GM21528 (cell line): ENCODE measurements around the gene NCAPH2.

Source experiments
- ATAC-seq: cut with Tn5 transposase; IDR thresholded peaks from one replicate; pipeline ENCODE4 v1.9.1; 2021; ENCODE audit warnings: mild to moderate bottlenecking, moderate library complexity; ENCODE audit not compliant: unreplicated experiment, low FRiP score

Gene NCAPH2

DNA sequence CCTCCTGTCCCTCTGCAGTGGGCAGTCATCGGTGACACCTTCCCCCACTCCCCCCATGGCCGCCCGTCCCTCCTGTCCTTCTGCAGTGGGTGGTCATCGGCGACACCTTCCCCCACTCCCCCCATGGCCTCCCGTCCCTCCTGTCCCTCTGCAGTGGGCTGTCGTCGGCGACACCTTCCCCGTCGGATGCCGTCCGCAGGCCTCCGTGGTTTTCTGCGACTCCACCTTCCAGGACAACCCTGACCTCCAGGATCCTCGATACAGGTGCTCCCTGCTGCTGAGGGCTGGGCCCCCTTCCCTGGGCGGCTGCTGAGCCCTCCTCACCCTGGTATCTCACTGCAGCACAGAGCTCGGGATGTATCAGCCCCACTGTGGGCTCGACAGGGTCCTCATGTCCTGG, 19.1 kb upstream of the NCAPH2 start:
- ATAC-seq = no peak

DNA sequence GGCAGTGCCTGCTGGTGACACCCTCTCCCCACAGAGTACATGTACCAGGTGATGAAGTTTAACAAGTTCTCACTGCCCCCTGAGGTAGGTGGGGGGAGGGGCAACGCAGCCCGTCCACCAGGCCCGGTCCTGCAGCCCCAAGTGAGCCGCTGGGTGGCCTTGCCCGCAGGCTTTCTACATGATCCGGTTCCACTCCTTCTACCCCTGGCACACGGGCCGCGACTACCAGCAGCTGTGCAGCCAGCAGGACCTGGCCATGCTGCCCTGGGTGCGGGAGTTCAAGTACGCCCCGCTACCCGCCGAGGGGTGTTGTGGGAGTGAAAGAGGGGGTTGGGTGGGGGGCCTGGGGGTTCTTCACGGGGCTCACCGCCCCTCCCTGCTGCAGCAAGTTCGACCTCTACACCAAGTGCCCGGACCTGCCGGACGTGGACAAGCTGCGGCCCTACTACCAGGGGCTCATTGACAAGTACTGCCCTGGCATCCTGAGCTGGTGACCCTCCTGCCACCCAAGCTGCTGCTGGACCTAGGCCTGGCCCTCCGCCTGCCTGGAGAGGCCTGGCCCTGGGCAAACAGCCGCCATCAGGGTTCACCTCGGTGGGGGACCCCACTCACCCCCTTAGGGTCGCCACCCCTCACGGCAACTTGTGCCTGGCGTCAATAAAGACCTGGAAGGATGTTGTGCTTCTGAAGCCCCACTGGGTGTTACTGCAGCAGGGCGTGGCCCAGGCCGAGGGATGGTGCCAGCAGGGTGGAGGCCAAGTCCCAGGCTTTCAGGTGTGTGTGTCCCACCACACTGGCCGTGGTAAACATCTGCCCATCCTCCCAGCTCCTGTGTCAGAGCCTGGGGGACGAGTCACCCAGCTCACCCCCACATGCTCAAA, 18.4 kb upstream of the NCAPH2 start:
- no peak for ATAC-seq

DNA sequence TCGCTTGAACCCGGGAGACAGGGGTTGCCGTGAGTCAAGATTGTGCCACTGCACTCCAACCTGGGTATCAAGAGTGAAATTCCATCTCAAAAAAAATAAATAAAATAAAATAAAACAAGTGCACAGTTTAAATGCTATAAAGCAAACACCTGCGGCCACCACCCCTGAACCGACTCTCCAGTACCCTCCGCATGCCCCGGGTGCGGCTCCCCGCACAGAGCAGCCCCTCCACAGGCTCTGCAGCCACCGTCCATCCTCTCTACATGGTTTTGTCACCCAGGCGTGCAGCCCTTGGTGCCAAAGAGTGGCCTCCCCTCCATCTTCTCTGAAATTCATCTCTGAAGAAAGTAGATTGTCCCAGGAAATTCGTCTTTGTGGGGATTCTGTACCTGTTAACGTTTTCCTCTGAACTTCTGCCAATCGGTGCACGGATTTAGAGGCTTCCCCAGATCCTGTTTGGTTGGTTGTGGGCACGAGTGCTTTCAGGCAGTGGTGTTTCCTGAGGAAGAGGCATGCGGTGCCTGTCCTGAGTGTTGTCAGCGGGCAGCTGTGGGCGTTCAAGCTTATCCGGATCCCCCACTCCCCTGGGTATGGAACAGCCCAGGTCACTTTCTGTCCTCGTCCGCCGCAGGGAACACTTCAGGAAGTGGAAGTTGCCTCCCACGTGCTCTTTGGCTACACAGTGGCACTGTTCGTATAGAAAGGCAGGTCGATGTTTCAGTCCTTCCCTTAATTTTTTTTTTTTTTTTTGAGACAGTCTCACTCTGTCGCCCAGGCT, 17.3 kb upstream of the NCAPH2 start:
- ATAC-seq = no peak

DNA sequence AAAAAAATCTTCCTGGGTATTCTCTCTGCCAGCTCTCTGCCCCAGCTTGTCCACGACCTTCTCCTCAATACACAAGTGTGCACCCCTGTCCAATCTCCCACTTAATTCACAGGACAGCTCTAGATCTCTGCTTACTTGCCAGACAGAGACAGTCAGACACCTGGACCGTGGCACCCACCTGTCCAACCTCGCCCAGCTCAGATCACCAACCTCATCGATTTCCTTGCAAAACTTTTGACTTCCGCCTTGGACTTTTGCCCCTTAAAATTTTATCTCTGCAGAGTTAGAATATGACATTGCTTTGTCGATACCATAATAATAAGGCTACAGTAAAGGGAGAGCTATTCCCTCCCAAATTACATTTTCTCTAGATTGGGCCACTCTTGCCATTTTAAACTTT, 10.9 kb upstream of the NCAPH2 start:
- no peak for ATAC-seq

DNA sequence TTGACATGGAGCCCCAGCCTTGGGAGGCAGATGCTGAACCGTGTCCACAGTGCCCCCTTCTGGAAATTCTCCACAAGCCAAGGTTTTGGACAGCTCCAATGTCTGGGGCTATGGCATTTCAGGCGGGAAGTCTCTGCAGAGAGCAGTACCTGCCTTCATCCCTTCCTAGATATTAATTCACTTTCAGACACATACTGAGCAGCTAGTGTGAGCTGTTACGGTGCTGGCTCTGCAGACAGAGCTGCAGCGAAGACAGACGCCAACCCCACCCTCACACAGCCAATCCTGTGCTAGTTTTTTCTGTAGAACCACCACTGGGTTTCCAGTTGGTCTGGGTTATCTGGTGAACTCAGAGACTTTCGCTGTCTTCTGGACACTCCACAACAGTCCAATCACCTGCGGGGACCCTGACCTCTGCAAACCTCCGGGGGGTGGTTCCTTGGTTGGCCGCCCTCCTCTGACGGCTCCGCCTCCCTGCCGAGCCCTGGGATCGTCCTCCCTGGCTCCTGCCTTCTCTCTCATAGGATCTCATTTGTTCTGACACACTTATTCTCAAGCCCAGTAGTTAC, 9.6 kb upstream of the NCAPH2 start:
- no peak for ATAC-seq

DNA sequence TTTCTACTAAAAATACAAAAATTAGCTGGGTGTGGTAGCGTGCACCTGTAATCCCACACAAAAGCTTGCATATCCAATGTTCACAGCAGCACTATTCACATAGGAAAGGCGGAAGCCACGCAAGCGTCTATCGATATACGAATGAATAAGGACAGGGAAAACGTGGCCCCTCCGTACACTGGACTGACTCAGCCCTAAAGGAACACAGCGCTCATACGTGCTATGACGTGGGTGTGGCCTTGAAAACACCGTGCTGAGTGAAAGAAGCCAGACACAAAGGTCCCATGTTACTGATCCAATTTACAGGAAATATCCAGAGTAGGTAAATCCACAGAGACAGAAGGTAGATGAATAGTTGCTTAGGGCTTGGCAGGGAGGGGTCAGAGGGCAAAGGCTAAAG, 7.6 kb upstream of the NCAPH2 start:
- no peak for ATAC-seq

DNA sequence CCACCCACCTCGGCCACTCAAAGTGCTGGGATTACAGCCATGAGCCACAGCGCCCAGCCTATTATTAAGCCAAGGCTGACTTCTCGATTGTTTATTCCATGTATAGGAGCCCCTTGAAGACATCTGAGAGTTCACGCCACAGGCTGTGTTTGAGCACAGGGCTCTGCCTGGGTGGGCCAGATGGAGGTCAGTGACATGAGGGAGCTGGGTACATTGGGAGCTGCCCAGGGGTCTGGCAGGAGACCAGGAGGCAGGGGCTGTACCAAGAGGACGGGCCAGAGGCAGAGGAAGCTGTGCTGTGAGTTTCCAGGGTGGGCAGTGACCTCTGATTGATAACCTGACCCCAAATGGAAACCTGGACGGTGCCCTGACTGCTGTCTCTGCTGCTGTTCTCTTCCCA, 5.9 kb upstream of the NCAPH2 start:
- no peak for ATAC-seq

DNA sequence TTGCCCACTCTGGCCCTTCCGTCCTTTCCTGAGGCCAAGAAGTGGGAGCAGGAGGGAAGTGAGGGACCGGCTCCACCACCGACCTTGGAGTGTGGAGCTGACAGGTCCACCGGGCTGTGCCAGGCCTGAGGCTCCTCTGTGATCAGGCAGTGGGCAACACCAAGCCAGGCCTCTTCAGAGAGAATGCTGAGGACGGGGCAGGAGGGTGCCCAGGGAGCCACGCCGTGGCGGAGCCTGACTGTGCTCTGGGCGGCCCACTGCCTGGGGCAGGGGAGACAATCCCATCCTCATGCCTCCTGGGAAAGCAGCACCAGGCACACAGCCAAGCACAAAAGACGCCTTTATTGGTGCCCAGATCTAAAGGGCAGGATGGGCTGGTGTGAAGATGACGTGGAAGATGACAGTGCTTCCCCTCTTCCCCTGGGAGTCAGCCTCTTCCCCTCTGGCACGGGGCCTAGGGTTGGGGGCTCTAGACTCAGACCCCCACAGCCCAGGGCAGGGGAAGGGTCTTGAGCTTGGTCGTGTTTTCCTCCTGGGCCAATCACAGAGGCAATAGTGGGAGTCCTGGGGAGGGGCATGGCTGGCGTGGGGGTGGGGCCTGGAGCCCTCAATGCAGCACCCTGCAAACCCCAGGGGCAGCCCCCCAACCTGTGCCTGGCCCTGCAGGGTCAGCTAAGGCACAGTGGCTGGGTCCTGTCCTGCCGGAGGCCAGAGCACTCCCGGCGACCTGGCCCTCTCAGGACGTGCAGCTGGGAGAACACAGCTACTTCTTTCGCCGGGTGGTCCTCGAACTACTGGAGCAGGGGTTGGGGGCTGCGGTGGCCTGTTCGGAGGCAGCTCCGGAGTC, 5.2 kb upstream of the NCAPH2 start:
- ATAC-seq = no peak

DNA sequence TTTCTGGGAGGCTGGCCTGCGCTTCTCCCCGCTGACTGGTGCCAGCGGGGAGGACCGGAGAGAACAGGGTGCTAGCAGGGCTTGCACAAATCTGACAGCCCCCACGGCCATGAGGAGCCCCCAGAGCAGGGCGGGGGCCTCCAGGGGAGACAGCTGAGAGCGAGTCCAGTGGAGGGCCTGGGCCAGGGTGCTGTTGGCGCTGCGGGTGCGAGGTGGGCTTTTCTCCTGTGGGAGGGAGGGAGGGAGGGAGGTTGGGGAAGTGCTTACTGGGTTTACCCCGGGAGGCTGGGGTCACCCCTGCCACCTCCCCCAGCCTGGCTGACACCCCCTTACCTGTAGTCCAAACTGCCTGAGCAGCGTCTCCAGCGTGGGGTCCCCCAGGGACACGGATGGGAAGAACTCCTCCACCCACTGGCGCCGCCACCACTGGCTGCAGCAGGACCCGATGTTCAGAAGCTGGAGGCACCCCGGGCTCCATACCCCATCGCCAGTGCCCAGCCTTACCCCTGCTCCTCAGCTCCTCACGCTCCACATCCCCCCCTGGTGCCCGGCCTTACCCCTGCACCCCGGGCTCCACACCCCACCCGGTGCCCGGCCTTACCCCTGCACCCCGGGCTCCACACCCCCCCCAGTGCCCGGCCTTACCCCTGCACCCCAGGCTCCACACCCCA, 4.4 kb upstream of the NCAPH2 start:
- ATAC-seq = no peak

DNA sequence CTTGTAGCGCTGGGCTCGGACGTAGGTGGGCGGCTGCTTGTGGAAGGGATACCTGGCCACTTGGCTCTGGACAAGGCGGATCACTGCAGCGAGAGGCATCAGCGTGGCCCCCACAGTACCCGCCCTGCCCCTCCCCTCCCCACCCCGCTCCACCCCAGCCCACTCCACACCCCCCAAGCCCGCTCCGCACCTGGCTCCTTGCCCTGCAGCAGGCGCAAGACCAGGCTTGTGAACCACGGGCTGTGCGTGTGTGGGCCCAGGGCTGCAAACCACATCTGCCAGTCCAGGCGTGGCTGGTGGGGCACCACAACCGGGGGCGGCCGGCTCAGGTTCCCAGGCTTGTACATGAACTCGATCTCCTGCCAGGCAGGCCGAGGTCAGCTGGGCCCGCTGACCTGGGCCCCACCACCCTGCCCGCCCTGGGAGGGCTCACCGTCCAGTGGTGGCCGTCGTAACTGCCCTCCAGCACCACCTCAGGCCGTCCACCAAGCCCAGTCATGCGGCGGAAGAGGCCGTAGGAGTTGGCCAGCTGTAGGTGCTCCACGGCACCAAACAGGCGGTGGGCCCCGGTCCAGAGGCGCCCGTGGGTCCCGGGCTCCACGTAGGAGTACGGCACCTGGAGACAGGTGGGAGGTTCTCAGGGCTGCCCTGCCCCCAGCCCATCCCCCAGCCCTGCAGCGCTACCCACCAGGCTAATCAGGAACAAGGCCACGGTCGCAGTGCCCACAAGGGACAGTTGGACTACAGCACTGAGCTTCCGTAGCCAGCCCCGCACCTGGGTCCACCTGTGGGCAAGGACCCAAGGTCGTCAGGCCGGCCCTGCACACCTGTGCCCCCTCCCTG, 3.4 kb upstream of the NCAPH2 start:
- no peak for ATAC-seq

DNA sequence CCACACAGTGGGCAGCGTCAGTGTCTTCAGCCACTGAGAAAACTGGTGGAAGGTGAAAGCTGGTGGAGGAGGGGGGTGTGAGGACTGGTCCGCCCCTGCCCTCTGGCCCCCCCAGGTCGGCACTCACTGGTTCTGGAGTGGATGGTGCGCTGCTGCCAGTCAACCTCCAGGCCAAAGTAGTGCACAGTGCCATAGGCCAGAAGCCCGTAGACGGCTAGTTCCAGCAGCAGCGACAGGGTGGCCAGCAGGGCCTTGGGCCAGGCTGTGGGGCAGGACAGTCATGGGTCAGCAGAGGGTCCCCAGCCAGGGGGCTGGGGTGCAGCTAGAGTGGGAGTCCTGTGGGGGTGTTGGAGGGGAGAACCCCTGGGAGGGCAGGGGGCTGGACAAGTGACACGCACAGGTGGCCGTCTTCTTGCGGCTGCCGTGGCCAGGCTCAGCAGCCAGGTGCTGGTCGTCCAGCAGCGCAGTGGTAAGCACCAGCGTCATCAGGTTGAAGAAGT, 2.7 kb upstream of the NCAPH2 start:
- no peak for ATAC-seq

DNA sequence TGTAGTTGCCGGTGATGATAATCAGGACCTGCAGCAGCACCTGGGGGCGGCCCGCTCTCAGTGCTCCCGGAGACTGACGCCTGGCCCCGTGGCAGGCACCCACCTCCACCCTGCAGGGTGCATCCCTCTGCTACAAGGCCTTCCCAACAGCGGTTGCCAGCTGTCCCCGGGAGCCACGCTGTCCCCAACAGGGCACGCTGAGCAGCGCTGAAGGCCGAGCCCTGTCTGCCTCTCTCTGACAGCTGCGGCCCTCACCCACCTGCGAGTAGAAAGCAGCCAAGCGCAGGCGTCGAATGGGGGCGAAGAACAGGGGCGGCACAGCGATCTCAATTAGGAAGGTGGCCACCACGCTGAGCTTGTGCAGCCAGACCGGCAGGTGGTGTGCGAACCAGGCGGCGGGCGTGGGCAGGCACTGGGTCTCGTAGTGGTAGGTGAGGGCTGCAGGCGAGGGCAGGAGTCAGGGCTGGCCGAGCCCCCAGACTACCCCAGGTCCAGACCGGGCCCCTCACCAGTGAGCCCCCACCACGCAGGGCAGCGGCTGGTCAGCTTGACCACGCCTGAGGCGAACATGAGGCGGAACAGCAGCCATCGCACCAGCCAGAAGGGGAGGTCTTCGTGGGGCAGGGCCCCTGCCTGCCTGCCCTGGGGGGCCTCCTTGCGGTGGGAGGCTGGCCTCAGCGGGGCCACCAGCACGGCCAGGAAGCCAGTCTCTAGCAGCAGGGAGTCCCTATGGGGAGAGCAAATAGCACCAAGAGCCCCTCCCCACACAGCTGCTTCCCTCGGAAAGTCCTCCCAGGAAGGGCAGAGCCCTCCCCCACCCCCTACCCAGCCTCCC, 2.0 kb upstream of the NCAPH2 start:
- no peak for ATAC-seq

DNA sequence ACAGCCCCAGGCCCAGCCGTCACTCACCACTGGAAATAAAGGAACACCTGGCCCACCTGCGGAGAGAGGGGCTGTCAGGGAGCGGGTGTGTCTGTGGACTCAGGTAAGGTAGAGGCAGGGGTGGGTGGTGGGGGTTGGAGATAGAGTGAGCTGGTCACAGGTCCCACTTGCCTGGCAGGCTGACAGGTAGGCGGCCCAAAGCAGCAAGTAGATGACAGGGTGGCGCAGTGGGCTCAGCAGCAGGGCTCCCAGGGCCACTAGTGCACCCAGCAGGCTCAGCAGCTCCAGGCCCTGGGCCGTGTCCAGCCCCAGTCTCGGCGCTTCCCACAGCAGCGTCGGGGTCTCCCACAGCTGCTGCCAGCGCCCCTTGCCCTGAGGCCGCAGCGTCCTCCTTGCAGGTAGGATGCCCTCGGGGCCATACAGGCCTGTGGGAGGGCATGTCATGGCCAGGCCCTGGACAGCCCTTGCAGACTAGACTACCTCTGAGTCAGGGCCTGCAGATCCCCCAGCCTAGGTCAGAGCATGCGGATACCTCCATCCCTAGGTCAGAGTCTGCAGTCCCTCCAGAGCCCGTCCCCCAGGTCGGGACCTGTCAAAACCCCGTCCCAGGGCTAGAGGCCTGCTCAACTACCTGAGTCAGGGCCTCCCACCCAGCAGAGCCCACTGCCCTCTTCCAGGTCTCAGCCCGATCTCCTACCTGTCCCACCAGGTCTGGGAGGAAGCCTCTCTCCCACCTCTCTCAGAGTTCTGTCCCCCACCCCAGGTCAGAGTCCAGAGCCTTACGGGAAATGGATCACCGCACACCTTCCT, 1.2 kb upstream of the NCAPH2 start:
- peak; percentile 26 for ATAC-seq

DNA sequence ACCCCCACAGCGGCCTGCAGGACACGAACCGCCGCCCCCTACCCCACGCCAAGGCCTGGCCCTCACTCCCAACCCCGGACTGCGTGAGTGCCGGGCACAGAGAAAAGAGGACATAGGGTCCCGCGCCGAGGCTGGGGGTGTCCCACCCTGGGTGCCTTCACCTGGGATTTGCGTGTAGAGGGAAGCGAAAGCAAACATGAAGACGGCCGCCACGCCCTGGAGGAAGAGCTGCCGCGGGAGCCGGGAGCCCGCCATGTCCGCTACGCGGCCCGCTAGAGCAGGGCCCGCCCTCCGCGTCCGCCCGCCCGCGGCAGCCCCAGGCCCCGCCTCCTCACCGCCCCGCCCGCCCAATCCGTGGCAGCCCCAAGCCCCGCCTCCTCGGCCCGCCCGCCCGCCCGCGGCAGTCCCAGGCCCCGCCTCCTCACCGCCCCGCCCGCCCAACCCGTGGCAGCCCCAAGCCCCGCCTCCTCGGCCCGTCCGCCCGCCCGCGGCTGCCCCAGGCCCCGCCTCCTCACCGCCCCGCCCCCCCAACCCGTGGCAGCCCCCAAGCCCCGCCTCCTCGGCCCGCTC, 518 bp upstream of the NCAPH2 start, which contains the start of gene LMF2:
Gene LMF2, minus strand, starts transcription at position 282 of the 570 bp plus-strand sequence. Its CDS starts 27 bp downstream, at position 255.
- peak; percentile 46 for ATAC-seq

DNA sequence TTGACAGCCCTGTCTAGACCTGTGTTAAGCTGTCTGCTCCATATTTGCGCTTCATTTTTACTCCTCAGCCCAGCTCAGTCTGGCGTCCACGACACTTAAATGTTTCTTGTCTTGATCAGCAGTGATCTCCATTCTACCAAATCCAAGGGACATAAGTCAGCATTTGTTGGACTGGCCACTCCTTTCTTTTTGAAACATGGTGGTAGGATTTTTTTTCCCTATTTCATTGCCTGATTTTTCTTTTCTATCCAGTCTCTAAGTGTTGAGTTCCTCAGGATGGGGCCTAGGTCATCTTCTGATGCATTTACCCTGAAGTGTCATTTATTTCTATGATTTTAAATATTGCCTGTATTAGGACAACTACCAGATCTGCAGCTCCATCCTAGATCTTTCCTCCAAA, 873 bp downstream of the NCAPH2 start:
- ATAC-seq = no peak

DNA sequence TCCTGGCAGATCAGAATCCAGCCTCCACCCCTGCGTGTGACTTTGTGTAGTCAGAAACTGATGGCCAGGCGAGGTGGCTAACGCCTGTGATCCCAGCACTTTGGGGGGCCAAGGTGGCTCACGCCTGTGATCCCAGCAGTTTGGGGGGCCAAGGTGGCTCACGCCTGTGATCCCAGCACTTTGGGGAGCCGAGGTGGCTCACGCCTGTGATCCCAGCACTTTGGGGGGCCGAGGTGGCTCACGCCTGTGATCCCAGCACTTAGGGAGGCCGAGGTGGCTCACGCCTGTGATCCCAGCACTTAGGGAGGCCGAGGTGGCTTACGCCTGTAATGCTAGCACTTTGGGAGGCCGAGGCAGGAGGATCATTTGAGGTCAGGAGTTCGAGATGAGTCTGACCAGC, 5.2 kb downstream of the NCAPH2 start:
- no peak for ATAC-seq

DNA sequence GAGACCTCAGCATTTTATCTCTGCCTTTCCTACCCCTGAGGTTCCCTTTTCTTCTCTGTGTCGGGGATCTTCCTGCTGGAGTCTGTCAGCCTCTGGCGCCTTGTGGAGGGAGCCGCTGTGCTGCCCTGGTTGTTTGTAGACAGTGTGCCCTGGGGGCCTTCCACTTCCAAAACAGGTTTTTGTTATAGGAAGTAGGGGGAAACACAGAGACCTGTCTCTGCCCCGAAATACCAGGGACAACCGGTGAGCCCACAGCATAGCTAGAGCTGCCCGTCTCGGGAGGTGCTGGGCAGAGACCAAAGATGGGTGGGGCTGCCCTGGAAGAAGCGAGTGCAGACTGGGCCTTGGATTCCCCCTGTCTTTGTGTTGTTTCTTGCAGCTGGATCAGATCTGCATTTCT, 8.0 kb downstream of the NCAPH2 start:
- ATAC-seq = no peak
